AG10803 (cell line): Measurements from ENCODE around the gene SUPT3H.

ENCODE experiments used
- DNase-seq: peaks from one replicate; pipeline ENCODE4 v3.0.0; 2010; ENCODE audit warnings: low read depth
- H3K4me3 ChIP-seq: 2 replicates; pipeline ENCODE4 v1.5.1; 2011; ENCODE audit warnings: mild to moderate bottlenecking, low read length, control low read depth
- CTCF ChIP-seq: conservative IDR thresholded peaks from 2 replicates; pipeline ENCODE4 v1.5.1; 2011; ENCODE audit warnings: mild to moderate bottlenecking, low read length, control low read depth, inconsistent platforms

SUPT3H gene

DNA sequence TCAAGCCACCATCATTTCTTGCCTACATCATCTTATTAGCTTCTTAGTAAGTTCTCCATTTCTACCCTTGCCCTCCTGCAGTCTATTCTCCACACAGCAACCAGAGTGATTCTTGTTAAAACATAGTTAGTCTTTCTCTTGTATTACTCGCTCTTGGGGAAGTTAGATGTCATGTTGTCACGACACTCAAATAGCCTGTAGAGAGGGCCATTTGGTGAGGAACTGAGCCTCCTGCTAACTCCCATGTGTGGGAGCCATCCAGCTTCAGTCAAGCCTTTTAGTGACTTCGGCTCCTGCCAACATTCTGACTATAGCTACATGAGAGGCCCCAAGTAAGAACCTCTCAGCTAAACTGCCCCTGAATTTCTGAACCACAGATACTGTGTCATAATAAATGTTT, 594.8 kb downstream of the SUPT3H start:
- DNase-seq, result no peak
- TF ChIP-seq CTCF, result no peak
- H3K4me3 ChIP-seq, result no peak overlapping the region

DNA sequence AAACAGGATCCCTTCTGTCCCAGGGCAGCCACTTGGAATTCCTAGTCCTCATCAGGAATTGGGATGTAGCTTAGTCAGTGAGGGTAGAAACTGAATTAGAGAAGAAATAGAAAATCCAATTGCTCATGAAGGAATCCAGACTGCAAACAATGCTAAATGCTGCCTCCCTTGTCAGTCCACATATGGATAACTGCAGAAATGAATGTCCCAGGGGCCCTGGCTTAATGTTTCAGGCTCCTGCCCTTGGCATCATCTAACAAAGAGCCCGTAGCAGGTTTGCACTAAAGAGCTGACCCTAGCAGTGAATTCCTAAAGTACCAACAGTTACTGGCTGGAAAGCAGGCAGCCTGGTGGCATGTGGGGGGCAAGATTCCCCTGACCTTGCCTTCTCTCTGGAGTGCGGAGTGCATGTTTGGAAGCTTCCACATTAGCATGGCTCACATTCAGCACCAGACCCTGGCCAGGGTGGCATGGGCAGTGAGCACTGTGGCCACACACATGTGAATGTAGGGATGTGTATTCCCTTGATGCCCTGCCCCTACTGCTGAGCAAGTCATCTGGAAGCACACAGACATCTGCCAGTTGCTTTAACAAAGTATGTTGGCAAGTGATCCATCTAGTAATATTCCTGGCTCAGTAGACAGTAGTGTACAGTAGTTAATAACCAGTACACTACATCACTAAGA, 595.7 kb downstream of the SUPT3H start:
- DNase-seq, result no peak
- TF ChIP-seq CTCF, result no peak
- H3K4me3 ChIP-seq, result no peak overlapping the region

- no peak for TF ChIP-seq CTCF
- no peak for DNase-seq
- H3K4me3 ChIP-seq, result no peak overlapping the region
Measured at GRCh38 chr6:44780161-44780560, 597.6 kb downstream of the SUPT3H start.

- DNase-seq, result no peak
- H3K4me3 ChIP-seq, result no peak overlapping the region
- no peak for TF ChIP-seq CTCF
Measured at GRCh38 chr6:44779130-44779826, 598.5 kb downstream of the SUPT3H start.
